GM18526 (cell line): Measurements from ENCODE around the gene IPPK.

Experiments
- POLR2A ChIP-seq: IDR thresholded peaks from 3 replicates; pipeline ENCODE4 v1.6.1; 2011; ENCODE audit not compliant: insufficient read length; ENCODE audit errors: extremely low read depth

IPPK gene

GRCh38 chr9:92605224-92605623 is 64.7 kb downstream of the IPPK start:
- TF ChIP-seq POLR2A: no peak

DNA sequence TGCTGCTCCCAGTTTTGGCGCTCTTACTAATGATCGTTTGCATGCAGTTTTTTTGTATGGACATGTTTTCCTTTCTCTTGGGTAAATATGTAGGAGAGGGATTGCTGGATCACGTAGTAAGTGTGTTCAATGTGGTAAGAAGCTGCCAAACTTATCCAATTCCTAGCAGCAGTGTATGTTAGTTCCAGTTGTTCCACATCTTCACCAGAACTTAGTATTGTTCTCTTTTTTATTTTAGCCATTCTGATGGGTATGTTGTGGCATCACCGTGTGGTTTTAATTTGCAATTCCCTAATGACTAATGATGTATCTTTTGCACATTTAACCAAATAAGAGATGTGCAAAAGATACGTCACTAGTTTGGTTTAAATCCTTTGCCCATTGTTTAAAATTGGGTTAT is 65.9 kb downstream of the IPPK start:
- TF ChIP-seq POLR2A: no peak

GRCh38 chr9:92603100-92603499 is 66.8 kb downstream of the IPPK start:
- no peak for TF ChIP-seq POLR2A

- TF ChIP-seq POLR2A: no peak
These were observed 67.5 kb downstream of the IPPK start for GRCh38 chr9:92602413-92602812.

DNA sequence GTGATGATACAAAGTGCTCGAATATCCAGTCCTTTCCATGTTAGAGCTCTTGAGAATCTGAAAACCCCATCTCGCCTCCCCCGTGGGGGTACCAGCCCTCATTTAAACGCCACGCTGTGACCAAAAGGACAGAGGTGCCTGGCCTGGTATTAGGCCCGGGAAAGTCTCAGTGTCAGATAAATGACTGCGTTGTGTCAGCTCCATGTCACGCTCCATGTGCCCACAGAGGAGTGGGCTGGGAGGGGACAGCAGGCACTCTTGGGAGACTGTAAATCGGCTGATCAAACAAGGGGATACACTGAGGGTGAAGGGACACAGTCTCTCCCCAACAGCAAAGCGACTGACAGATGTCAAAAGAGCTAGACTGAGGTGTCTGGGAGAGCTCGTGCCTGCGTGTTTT is 68.5 kb downstream of the IPPK start:
- no peak for TF ChIP-seq POLR2A

- no peak for TF ChIP-seq POLR2A
These were observed 69.3 kb downstream of the IPPK start for GRCh38 chr9:92600462-92601261.

GRCh38 chr9:92599938-92600461 is 69.9 kb downstream of the IPPK start:
- no peak for TF ChIP-seq POLR2A

DNA sequence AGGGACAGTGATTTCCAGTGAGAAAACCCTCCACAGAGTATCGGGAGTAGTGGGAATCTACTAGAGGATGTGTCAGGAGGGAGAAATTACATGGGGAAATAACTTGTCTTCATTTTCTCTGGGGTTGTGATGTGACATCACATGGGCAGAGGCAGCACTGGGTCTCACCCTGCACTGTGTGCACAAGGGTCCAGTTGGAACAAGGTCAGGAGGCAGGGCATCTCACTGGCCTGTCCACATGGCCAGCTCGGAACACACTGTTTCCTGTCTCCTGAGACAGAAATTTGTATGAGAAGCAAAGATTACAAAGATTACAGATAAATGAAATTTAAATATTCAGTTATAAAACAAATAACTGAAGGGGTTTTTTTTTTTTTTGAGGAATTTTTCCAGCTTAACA is 71.5 kb downstream of the IPPK start:
- no peak for TF ChIP-seq POLR2A

DNA sequence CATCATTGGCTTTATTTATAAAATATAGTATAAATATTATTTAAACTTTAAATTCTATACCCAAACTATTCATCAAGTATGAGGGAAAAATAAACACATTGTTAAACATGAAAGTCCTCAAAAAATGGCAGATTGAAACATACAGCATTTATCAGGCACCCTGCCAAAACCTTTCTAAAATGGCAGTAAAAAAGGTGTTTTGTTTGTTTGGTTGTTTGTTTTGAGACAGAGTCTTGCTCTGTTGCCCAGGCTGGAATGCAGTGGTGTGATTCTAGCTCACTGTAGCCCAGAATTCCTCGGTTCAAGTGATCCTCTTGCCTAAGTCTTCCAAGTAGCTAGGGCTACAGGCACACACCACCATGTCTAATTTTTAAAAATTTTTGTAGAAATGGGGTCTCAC is 74.0 kb downstream of the IPPK start:
- no peak for TF ChIP-seq POLR2A

- no peak for TF ChIP-seq POLR2A
These were observed 76.7 kb downstream of the IPPK start for GRCh38 chr9:92592946-92593861.

DNA sequence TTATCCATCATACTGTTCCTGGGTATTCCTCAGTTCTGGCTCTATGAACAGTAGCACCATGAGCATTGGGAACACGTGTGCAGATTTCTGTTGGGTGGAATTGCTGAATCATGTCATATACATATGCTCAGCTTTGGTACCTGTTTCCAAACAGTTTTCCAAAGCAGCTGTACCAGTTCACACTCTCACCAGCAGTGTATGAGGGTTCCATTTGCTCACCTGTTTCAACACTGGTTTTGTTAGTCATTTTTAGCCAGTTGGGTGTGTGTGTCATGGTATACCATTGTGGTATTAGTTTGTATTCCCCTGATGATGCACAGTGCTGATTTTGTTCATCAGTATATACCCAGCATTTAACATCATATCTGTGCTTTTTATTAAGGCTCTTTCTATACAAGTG is 77.4 kb downstream of the IPPK start:
- TF ChIP-seq POLR2A: no peak

DNA sequence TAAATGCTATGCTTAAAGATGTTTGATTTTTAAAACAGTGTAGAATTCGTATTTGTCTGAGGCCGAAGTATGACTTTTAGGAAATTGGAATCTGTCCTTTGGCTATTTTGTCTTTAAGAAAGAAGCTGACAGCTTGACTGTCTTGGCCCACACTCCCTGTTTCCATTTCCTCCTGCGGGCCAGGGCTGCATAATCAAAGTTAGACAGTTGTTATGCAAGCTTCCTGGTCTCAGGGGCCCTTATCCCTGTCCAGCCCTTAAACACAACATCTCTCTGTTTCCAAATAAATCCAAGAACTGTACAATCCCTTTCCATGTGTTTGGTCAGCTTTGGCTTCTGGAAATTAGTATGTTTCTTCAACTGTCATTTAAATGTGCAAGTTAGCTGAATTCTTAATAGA is 79.6 kb downstream of the IPPK start:
- no peak for TF ChIP-seq POLR2A

GRCh38 chr9:92589923-92590322 is 80.0 kb downstream of the IPPK start:
- TF ChIP-seq POLR2A: no peak

DNA sequence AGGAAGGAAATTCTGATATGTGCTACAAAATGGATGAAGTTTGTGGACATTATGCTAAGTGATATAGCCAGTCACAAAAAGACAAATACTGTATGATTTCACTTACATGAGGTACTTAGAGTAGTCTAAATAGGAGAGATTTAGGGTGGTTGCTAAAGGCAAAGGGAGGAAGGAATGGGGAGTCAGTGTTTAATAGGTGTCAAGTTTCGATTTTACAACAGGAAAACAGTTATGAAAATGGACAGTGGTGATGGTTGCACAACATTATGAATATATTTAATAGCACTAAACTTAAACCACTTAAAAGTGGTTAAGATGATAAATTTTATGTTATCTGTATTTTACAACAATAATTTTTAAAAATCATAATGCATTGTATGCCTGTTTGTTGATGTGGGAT is 93.8 kb downstream of the IPPK start:
- no peak for TF ChIP-seq POLR2A

DNA sequence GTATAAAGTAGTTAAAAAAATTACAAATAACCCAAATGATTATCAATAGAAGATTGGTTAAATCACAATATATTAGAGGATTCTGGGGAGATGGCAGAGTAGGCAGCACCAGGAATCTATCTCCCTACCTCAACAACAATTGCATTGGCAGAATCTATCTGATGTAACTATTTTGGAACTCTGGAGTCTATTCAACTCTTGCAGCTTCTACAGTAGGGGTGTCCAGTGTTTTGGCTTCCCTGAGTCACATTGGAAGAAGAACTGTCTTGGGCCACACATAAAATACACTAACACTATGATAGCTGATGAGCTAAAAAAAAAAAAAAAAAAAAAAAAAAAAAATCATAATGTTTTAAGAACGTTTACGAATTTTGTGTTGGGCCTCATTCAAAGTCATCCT is 104.9 kb downstream of the IPPK start:
- TF ChIP-seq POLR2A: no peak

GRCh38 chr9:92564504-92564903 is 105.4 kb downstream of the IPPK start:
- no peak for TF ChIP-seq POLR2A
